GM18520 (cell line): Measurements from ENCODE around the gene ZNF121.
"Not testable (repeated sequence)": the region's sequence is repeated elsewhere in the genome, so short reads cannot be mapped to it uniquely, and the experiment has no call there.

Experiments used
- ATAC-seq: cut with Tn5 transposase; IDR thresholded peaks from one replicate; pipeline ENCODE4 v1.9.1; 2021; ENCODE audit not compliant: unreplicated experiment

Gene ZNF121

DNA sequence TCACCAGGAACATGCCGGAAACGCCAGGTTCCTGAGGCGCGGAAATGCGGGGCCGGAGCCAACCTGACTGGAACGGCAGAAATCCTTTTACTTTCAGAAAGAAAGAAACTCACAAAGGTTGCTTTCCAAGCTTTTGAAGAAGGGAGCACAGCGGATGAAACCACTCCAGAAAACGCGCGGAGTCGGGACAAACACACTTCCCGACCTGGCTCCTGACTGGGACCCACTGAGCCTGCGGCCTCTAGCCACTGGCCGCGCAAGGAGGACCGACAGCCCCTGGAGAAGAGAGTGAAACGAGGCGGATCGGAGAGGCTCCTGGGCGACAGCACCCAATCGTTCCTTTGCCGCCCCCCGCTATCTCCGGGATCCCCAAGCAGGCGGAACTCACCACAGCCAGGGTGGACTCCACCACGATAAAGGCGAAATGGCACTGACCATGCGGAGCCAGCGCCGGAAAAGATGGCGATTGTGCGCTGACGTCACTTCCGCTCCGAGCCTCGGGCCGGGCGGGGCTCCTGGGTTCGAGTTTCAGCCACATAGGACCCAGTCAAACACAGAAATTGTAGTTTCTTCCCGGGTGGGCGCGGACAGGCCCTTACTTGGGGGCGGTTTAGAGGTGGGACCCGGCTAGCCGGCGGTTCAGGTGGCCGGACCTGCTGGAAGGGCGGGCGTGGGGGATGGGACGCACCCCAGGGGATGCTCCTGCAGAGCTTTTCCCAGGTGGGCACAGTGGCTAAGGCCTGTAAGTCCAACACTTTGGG lies at the start of gene ZNF121:
Gene ZNF121 (minus strand): TSS at position 432 of the 761 bp plus-strand sequence. CDS start 16,407 bp downstream, outside the sequence.
- ATAC-seq: peak; percentile 79

DNA sequence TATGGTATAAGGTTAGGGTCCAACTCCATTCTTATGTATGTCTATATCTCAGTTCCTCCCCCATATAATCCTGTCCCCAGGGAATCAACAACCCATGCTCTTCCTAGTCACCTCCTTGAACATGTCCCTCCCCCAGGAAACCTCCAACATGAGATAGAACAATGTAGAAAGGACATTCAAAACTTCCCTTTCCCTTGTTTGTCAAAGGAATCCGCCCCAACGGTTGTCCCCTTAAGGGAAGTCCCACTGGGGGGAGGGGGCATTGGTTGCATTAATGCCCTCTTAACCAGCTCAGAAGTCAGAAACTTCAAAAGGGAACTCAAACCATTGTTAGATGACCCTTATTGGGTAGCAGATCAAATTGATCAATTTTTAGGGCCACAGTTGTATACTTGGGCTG lies 43.6 kb upstream of the ZNF121 start:
- no peak for ATAC-seq

DNA sequence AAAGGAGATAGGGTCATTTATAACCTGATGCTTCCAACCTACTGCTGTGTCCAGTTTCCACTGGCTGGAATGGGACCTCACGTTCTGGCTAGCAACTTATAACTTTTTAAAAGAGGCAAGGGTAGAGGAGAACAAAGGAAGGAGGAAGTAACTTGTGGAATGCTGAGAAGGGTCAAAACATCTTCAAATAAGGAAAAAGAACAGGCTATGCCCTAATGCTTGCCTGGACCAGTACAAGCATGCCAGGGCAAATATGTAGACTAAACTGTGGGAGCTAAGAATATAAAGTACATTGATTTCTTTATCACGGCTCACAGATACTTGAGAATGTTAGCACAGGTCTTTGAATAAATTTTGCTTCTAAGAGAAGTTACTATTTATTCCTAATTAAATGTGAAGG lies 38.2 kb upstream of the ZNF121 start:
- no peak for ATAC-seq

DNA sequence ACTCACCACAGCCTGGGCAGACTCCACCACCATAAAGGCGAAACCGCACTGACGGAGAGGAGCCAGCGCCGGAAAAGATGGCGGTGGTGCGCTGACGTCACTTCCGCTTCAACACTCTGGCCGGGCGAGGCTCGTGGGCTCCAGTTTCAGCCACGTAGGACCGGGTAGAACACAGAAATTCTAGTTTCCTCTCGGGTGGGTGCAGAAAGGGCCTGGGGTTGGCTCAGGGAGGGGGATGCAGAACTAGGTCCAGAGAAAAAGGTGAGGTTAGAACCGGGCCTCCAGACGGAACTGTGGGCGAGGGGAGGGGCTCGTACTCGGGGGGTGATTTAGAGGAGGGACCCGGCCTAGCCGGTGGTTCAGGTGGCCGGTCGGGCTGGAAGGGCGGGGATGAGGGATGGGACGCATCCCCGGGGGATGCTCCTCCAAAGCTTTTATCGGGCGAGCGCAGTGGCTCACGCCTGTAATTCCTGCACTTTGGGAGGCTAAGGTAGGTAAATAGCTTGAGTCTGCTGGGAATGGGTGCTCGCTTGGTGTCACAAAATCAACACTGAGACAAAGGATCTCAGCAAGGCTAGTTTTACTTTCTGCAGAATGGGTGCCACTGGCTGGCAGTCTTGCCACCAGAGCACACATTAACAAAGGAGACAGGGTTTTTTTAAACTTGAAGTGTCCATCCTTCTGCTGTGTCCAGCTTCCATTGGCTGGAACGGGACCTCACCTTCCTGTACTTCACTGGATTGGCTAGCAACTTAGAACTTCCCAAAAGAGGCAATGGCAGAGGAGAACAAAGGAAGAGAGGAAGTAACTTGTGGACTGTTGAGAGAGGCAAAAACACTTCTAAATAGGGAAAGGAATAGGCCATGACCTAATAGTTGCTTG lies 37.1 kb upstream of the ZNF121 start, which contains the start of gene ZNF561:
Gene ZNF561 (minus strand): TSS at position 77 of the 882 bp plus-strand sequence. CDS start 1,776 bp downstream, outside the sequence.
- peak; percentile 54 for ATAC-seq

DNA sequence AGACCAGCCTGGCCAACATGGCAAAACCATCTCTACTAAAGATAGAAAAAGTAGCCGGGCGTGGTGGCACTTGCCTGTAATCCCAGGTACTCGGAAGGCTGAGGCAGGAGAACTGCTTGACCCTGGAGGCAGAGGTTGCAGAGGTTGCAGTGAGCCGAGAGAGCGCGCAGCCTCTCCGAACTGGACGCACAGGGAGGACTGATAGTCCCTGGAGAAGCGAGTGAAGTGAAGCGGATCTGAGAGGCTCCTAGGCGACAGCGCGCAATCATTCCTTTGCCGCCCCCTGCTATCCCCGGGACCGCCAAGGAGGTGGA lies 36.5 kb upstream of the ZNF121 start:
- ATAC-seq: no peak

DNA sequence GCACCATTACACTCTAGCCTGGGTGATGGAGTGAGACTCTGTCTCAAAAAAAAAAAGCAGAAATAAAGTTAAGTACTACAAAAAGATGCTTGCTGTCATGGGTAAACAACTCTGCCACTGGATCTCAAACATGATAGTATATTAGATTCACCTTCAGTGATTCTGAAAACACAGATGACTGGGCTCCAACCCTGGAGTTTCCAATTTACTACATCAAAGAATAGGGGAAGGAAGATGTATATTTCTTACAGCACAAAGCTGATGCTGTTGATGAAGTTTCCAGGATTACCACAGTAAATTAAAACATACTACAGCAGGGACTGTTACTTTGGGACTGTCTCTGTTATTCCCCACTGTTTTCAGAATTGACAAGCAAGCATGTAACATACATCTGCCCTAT lies 31.5 kb upstream of the ZNF121 start:
- ATAC-seq: no peak

DNA sequence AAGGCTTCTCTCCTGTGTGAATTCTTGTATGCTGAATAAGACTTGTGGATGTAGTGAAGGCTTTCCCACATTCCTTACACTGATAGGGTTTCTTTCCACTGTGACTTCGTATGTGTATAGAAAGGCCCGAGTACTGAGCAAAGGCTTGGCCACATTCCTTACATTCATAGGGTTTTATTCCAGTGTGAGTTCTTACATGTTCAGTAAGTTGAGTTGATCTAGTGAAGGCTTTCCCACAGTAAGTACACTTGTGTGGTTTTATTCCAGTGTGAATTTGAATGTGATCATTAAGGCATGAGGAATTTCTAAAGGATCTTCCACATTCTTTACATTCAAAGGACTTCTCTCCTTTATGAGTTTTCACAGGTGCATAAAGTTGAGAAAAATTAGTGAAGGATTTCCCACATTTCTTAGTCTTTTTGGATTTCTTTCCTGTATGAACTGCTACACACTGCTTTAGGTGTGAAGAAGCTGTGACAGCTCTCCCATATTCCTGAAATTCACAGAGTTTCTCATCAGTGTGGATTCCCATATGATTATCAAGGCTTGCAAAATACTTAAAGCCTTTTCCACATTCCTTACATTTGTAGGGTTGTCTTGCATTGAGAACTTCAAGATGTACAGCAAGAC lies 26.3 kb upstream of the ZNF121 start:
- ATAC-seq: no peak

DNA sequence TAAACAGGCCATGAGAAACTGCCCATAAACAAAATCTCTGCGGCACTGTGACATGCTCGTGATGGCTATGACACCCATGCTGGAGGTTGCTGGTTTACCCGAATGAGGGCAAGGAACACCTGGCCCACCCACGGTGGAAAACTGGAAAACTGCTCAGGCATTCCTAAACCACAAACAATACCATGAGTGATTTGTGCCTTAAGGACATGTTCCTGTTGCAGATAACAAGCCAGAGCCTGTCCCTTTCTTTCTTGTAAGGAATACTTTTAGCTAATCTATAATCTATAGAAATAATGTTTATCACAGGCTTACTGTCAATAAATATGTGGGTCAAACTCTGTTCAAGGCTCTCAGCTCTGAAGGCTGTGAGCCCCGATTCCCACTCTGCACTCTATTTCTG lies 24.6 kb upstream of the ZNF121 start:
- ATAC-seq: no peak

DNA sequence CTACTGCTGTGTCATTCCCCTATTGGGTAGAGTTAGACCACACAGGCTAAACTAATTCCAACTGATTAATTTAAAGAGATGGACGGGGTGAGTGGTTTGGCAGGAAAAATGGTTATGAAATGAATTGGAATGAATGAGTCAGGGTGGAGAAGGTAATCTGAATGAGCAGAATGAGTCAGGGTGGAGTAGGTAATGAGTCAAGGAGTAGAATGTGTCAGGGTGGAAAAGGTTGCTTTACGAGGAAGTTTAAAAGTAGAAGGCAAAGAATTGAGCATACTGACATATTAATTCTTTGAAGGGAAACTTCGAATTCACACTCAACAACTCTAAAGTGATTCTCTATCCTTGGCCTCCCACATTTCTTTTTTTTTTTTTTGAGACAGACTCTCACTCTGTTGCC lies 12.7 kb upstream of the ZNF121 start:
- ATAC-seq: no peak

DNA sequence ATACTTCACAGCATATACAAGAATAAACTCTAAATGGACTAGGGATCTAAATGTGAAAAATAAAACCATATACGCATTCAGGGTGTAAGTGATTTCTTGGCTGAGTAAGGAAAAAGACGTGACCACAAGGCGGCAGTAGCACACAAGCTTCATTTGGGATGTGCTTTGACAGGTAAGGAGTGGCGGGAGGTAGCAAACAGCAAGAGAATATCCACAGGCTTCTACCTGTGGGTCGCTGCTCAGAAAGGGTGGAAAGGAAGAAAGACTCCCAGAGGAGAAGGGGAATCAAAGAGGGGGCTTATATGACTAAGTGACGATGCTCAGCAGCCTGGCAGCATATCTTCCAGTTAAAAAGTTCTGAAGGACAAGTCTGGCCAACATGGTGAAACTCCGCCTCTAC lies 2.5 kb upstream of the ZNF121 start:
- no peak for ATAC-seq

DNA sequence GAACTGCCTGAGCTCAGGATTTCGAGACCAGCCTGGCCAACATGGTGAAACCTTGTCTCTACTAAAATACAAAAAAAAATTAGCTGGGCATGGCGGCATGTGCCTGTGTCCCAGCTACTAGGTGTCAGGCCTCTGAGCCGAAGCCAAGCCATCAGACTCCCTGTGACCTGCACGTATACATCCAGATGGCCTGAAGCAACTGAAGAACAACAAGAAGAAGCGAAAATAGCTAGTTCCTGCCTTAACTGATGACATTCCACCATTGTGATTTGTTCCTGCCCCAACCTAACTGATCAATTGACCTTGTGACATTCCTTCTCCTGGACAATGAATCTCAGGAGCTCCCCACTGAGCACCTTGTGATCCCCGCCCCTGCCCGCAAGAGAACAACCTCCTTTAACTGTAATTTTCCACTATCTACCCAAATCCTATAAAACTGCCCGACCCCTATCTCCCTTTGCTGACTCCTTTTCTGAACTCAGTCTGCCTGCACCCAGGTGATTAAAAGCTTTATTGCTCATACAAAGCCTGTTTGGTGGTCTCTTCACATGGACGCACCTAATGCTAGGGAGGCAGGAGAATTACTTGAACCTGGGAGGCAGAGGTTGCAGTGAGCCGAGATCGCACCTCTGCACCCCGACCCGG lies 2.1 kb downstream of the ZNF121 start:
- ATAC-seq: not testable (repeated sequence)

DNA sequence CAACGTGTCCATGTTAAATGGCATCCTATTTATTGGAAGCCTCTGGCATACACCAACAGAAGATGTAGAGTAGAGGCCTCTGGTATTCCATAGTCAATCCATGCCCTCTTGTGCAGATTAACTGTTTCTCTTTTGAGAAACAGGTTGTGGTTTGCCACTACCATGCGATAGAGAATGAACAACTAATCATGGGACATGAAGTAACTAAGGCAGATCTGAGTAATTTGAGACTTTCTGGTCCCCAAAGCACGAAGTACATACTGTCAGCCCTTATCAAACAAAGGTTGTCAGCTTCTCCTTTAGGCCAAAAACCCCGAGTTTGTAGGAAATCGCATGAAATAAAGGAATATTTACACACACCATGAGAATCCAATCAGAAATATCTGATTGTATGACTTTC lies 3.6 kb downstream of the ZNF121 start:
- no peak for ATAC-seq

DNA sequence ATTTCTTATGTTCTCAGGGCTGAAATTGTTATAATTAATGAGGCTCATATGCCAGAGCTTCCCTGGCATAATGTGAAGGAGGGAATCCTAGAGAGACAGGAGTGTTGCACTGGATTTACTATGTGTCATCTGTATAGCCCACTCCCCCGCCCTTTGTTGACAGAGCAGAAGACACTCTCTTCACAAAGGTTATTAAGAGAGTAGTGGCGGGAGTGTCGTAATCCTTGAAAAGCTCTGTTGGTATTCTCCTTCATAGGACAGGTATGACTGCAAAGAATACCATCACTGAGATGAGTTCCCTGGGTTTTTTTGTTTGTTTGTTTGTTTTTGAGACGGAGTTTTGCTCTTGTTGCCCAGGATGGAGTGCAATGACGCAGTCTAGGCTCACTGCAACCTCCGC lies 14.0 kb downstream of the ZNF121 start:
- no peak for ATAC-seq

DNA sequence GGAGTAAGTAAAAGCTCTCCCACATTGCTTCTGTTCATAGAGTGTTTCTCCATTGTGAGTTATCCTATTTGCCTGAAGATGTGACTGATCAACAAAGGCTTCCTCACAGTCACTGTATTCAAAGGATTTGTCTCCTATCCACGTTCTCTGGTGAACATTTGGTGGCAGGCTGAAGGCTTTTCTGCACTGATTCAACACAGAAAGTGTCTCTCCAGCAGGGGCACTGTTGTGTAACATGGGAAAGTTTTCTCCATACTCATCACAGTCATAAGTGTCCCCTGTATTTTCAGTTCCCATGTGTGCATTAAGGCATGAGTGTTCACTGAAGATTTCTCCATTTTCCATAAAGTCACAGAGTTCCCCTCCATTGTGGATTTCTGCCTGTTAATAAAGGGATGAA lies 17.6 kb downstream of the ZNF121 start:
- no peak for ATAC-seq

DNA sequence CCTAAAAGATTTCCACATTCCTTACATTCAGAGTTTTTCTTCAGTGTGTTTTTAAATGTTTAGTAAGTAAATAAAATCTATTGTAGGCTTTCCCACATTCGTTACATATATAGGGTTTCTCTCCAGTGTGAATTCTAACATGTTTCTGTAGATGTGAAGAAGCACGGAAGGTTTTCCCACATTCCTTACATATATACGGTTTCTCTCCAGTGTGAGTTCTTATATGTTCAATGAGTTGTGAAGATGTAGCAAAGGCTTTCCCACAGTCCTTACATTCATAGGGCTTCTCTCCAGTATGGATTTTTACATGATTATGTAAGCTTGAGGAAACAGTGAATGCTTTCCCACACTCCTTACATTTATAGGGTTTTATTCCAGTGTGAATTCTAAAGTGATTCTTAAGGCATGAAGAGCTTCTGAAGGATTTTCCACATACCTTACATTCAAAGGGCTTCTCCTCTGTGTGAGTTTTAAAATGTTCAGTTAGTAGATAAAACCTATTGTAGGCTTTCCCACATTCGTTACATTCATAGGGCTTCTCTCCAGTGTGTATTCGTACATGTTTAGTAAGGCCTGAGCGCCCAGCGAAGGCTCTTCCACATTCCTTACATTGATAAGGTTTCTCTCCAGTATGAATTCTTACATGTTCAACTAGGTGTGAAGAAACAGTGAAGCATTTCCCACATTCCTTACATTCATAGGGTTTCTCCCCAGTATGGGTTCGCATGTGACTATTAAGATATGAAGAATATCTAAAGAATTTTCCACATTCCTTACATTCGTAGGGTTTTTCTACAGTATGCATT lies 18.2 kb downstream of the ZNF121 start:
- no peak for ATAC-seq

DNA sequence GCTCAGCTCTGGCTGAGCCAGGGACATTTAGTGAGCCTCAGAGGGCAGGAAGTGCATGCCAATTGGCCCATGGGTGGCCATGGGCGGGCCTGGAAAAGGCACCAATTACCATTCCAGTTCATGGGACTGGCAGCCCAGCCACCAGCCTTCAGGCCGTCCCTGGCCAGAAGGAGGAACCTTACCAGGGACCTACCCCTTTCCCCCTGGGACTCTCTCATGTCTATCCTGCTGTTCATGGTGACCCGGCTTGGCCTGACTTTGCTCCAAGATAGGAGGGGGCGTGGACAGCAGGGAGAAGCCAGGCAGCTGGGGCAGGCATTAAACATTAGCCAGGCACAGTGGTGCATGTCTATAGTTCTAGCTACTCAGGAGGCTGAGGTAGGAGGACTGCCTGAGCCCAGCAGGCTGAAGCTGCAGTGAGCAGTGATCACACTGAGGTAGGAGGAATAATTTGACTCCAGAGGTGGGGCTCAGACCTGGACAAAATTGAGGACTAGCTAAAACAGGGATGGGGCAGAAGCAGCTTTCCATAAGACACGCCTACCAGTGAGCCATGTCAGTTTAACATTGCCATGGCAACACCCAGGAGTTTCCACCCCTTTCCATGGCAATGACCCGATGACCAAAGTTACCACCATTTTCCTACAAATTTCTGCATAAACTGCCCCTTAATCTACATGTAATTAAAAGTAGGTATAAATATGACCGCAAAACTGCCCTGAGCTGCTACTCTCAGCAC lies 31.6 kb downstream of the ZNF121 start:
- ATAC-seq: no peak

DNA sequence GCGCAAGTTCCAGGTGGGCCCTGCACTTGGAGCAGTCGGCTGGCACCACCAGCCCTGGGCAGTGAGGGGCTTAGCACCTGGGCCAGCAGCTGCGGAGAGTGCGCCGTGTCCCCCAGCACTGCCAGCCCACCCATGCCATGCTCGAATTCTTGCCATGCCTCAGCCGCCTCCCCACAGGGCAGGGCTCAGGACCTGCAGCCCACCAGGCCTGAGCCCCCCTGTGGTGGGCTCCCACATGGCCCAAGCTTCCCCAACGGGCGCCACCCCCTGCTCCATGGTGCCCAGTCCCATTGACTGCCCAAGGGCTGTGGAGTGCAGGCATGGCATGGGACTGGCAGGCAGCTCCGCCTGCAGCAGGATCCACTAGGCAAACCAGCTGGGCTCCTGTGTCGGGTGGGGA lies 36.4 kb downstream of the ZNF121 start:
- ATAC-seq: no peak

DNA sequence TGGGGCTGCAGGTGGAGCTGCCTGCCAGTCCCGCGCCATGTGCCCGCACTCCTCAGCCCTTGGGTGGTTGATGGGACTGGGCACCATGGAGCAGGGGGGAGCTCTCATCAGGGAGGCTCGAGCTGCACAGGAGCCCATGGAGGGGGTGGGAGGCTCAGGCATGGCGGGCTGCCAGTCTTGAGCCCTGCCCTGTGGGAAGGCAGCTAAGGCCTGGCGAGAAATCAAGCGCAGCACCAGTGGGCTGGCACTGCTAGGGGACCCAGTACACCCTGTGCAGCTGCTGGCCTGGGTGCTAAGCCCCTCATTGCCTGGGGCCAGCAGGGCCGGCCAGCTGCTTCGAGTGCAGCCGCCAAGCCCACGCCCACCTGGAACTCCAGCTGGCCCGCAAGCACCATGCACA lies 43.0 kb downstream of the ZNF121 start:
- ATAC-seq: not testable (repeated sequence)

DNA sequence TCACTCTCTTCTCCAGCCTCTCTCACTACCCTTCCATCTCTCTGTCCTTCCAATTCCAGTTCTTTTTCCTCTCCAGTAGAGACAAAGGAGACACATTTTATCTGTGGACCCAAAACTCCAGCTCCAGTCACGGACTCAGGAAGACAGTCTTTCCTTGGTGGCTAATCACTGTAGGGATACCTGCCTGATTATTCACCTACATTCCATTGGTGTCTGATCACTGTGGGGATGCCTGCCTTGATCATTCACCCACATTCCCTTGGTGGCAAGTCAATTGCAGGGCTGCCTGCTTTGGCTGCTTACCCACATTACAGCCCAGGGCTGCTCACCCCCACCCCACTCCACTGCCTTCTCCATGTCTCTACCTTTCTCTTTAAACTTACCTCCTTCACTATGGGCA lies 44.4 kb downstream of the ZNF121 start:
- not testable (repeated sequence) for ATAC-seq

DNA sequence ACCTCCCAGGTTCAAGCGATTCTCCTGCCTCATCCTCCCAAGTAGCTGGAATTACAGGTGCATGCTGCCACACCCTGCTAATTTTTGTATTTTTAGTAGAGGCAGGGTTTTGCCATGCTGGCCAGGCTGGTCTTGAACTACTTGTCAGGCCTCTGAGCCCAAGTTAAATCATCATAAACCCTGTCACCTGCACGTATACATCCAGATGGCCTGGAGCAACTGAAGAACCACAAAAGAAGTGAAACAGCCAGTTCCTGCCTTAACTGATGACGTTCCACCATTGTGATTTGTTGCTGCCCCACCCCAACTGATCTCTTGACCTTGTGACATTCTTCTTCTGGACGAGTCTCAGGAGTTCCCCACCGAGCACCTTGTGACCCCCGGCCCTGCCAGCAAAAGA lies 45.1 kb downstream of the ZNF121 start:
- ATAC-seq: not testable (repeated sequence)
